H1 (cell line): ENCODE data around the gene BMF.

Source experiments
- POLR2A ChIP-seq, 2 experiments: IDR thresholded peaks; 1 replicate in 1 of 2; 2 replicates in 1 of 2; pipeline ENCODE4 v1.6.1; 2011; ENCODE audit warnings: low read depth in 2 of 2, low read length in 2 of 2, mild to moderate bottlenecking in 2 of 2; ENCODE audit errors: control extremely low read depth in 1 of 2
- RXRA ChIP-seq: IDR thresholded peaks from 2 replicates; pipeline ENCODE4 v1.6.1; 2011; ENCODE audit warnings: low read depth, mild to moderate bottlenecking, low read length, moderate library complexity; ENCODE audit not compliant: insufficient read depth
- TF ChIP-seq, protein P1 (sequence below), 3 experiments: IDR thresholded peaks; 1 replicate in 2 of 3; 2 replicates in 1 of 3; pipeline versions ENCODE4 v1.5.1 to v1.6.1; 2011; ENCODE audit warnings: low read length in 3 of 3, mild to moderate bottlenecking in 3 of 3, inconsistent platforms in 2 of 3, low read depth in 1 of 3, moderate library complexity in 1 of 3; ENCODE audit not compliant: insufficient read depth in 1 of 3; ENCODE audit errors: control extremely low read depth in 1 of 3
- TF ChIP-seq, protein P2 (sequence below): IDR thresholded peaks from 2 replicates; pipeline ENCODE4 v1.6.1; 2011; ENCODE audit warnings: low read depth, mild to moderate bottlenecking, low read length; ENCODE audit not compliant: insufficient read depth

DNA sequence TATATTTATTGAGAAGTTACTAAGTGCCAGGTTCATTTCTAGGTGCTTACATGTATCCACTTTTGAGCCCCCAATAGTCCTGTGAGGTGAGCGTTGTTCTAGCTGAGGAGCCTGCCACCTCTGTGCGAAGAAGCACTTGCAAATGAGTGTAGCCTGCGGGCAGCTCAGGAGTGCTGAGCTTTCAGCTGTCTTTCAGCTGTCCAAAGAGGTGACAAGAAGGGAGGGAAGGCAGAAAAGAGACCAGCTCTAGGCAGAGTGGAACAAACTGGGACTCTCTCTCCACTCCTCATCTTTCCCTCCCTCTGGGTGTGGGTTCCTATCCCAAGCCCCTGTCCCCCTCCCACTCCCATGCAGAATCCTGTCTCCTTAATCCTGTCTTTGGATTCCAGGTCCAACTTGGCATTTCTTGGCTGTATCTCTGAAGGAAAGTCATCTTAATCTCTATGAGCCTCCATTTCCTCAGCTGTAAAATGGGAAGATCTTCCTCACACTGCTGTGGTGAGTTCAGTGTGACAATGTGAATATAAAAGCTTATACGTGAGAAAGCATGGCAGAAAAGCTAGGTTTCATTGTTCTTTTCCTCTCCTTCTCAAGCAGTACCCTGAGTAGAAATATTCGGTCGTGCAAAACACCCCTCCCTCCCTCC is 63.0 kb downstream of the BMF start:
- TF ChIP-seq, protein P1, sequence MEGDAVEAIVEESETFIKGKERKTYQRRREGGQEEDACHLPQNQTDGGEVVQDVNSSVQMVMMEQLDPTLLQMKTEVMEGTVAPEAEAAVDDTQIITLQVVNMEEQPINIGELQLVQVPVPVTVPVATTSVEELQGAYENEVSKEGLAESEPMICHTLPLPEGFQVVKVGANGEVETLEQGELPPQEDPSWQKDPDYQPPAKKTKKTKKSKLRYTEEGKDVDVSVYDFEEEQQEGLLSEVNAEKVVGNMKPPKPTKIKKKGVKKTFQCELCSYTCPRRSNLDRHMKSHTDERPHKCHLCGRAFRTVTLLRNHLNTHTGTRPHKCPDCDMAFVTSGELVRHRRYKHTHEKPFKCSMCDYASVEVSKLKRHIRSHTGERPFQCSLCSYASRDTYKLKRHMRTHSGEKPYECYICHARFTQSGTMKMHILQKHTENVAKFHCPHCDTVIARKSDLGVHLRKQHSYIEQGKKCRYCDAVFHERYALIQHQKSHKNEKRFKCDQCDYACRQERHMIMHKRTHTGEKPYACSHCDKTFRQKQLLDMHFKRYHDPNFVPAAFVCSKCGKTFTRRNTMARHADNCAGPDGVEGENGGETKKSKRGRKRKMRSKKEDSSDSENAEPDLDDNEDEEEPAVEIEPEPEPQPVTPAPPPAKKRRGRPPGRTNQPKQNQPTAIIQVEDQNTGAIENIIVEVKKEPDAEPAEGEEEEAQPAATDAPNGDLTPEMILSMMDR (IDR thresholded peaks at IDR 0.05; ENCODE audit: control extremely low read depth in 1 of 3, insufficient read depth in 1 of 3, low read depth in 1 of 3, low read length in 3 of 3) = no peak
- TF ChIP-seq, protein P2, sequence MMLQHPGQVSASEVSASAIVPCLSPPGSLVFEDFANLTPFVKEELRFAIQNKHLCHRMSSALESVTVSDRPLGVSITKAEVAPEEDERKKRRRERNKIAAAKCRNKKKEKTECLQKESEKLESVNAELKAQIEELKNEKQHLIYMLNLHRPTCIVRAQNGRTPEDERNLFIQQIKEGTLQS = no peak
- TF ChIP-seq POLR2A (IDR thresholded peaks at IDR 0.05; ENCODE audit: control extremely low read depth in 1 of 2, low read depth in 2 of 2, low read length in 2 of 2) = no peak
- TF ChIP-seq RXRA = no peak
